A673 (cell line): Measurements from ENCODE around the gene LENEP. TPM values are rescaled to one million over a fixed set of nuclear protein-coding genes. Genes with fewer than 3 reads are reported as not detected.
"Not testable (repeated sequence)": the region's sequence is repeated elsewhere in the genome, so short reads cannot be mapped to it uniquely, and the experiment has no call there.

Experiments used
- BruUV-seq: library from RNA; stranded (reverse); fragments of 400-500 nt; replicated peaks from 2 replicates; lab custom pipeline; 2021; lab: Mats Ljungman, UMichigan
- CTCF ChIA-PET: fragments of 300-600 bp; sonication (Branson Sonifier 250); formaldehyde crosslinking; loops from one replicate; lab custom pipeline; 2022; ENCODE audit warnings: antibody characterized with exemption; lab: Charles Lee
- POLR2A ChIA-PET: fragments of 300-600 bp; sonication (Branson Sonifier 250); formaldehyde crosslinking; loops from one replicate; lab custom pipeline; 2022; ENCODE audit warnings: antibody characterized with exemption; ENCODE audit not compliant: low non-redundant PET; lab: Charles Lee
- DNase-seq: peaks from one replicate; pipeline ENCODE4 v3.0.0-alpha.2; 2015; ENCODE audit warnings: low spot score
- H3K27ac ChIP-seq: fragments of 200-600 bp; sonication (generic); 2 replicates; pipeline ENCODE4 v1.5.1; 2016; ENCODE audit warnings: mixed run types, low read depth, mild to moderate bottlenecking, mixed read lengths, antibody characterized with exemption, low read length; ENCODE audit not compliant: poor library complexity, severe bottlenecking
- H3K27me3 ChIP-seq: fragments of 200-600 bp; sonication (generic); replicated peaks from 2 replicates; pipeline ENCODE4 v1.6.1; 2017; ENCODE audit warnings: mixed run types, low read depth, mild to moderate bottlenecking, mixed read lengths, antibody characterized with exemption, low read length; ENCODE audit not compliant: insufficient read depth, poor library complexity
- H3K36me3 ChIP-seq: fragments of 200-600 bp; sonication (generic); 2 replicates; pipeline ENCODE4 v1.6.1; 2016; ENCODE audit warnings: mixed run types, mild to moderate bottlenecking, mixed read lengths, antibody characterized with exemption, low read length; ENCODE audit not compliant: insufficient read depth, poor library complexity, severe bottlenecking
- H3K4me1 ChIP-seq: fragments of 200-600 bp; sonication (generic); 2 replicates; pipeline ENCODE4 v1.6.1; 2017; ENCODE audit warnings: mixed run types, mild to moderate bottlenecking, mixed read lengths, antibody characterized with exemption, low read length; ENCODE audit not compliant: insufficient read depth, poor library complexity, severe bottlenecking
- H3K4me3 ChIP-seq: fragments of 200-600 bp; sonication (generic); 2 replicates; pipeline ENCODE4 v1.5.1; 2016; ENCODE audit warnings: low read depth, mixed run types, mild to moderate bottlenecking, mixed read lengths, low read length; ENCODE audit not compliant: poor library complexity, severe bottlenecking
- H3K9me3 ChIP-seq: fragments of 200-600 bp; sonication (generic); 2 replicates; pipeline ENCODE4 v1.6.1; 2016; ENCODE audit warnings: mixed run types, low read depth, mild to moderate bottlenecking, mixed read lengths, antibody characterized with exemption, low read length; ENCODE audit not compliant: poor library complexity, severe bottlenecking
- EZH2 ChIP-seq: fragments of 200-600 bp; sonication (generic); IDR thresholded peaks from 2 replicates; pipeline ENCODE4 v1.6.1; 2017; ENCODE audit warnings: borderline replicate concordance, low read depth, mild to moderate bottlenecking, mixed read lengths, antibody characterized with exemption, low read length; ENCODE audit not compliant: poor library complexity, severe bottlenecking
- intact Hi-C: fragments of 100-400 bp; cut with micrococcal nuclease; formaldehyde crosslinking; loops from one replicate; pipeline ENCODE4 v1.10.0; 2022; ENCODE audit not compliant: unreplicated experiment
- total RNA-seq: library from RNA; stranded (reverse); gene quantifications from 2 replicates; pipeline ENCODE4 v1.2.3, GENCODE V29; 2021
- TF ChIP-seq, protein P1 (sequence below): fragments of 300-800, 200-600 bp; sonication (generic); conservative IDR thresholded peaks from 2 replicates; pipeline ENCODE4 v1.5.1; 2017; ENCODE audit warnings: low read depth, mild to moderate bottlenecking, antibody characterized with exemption, low read length, moderate library complexity, mixed read lengths

Gene LENEP
- total RNA-seq, 1 experiment from 2014 or later = 1.4 TPM

DNA sequence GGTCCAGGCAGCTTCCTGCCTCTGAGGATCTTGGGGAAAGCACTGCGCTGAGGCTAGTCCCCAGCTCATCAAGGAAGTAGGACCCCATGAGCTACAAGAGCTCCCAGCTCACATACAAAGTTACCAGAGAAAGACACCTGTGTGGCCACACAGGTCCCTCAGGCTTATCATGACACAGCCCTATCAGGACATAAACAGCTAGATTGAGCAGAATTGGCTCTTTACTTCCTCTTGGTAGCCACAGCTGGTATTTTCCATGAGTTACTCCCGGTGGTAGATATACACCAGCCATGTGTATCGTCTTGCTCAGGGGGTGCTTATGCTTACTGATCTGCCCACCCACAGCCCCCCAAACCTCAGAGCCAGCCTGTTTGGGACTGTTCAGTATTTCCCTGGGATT is 1.2 kb downstream of the LENEP start:
- TF ChIP-seq, protein P1, sequence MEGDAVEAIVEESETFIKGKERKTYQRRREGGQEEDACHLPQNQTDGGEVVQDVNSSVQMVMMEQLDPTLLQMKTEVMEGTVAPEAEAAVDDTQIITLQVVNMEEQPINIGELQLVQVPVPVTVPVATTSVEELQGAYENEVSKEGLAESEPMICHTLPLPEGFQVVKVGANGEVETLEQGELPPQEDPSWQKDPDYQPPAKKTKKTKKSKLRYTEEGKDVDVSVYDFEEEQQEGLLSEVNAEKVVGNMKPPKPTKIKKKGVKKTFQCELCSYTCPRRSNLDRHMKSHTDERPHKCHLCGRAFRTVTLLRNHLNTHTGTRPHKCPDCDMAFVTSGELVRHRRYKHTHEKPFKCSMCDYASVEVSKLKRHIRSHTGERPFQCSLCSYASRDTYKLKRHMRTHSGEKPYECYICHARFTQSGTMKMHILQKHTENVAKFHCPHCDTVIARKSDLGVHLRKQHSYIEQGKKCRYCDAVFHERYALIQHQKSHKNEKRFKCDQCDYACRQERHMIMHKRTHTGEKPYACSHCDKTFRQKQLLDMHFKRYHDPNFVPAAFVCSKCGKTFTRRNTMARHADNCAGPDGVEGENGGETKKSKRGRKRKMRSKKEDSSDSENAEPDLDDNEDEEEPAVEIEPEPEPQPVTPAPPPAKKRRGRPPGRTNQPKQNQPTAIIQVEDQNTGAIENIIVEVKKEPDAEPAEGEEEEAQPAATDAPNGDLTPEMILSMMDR = no peak
- intact Hi-C loops = no loop called here
- Histone ChIP-seq H3K27me3 (no peaks in the 10 kb centered on the region), H3K4me1 (peaks cover under 1% of the 10 kb centered on the region), H3K4me3 (no peak overlapping the region), H3K27ac (peak overlapping the region; percentile 63), H3K36me3 (peaks cover 11% of the 10 kb centered on the region), H3K9me3 (no peaks in the 10 kb centered on the region)
- CTCF ChIA-PET = interaction anchor here (0.6 to 1.2 kb wide), 4 partner anchors 12 to 25 kb away, joined by 3 to 9 read pairs (median 4); partner anchors contain the start of gene FLAD1
- POLR2A ChIA-PET = no interaction called here
- BruUV-seq = no TSS peak
- no peak for DNase-seq

DNA sequence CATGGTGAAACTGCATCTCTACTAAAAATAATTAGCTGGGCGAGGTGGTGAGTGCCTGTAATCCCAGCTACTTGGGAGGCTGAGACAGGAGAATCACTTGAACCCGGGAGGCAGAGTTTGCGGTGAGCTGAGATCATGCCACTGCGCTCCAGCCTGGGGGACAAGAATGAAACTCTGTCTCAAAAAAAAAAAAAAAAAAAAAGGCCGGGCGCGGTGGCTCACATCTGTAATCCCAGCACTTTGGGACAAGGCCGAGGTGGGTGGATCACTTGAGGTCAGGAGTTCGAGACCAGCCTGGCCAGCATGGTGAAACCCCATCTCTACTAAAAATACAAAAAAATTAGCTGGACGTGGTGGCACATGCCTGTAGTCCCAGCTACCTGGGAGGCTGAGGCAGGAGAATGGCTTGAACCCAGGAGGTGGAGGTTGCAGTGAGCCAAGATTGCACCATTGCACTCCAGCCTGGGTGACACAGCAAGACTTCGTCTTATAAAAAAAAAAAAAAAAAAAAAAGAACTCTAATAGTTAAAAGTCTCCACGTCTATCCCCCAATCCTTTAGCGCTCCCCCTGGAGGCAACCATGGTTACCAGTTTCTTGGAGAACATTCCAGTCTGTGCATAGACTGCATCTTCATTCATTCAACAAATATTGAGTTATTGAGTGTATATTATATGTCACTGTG is 2.1 kb downstream of the LENEP start:
- BruUV-seq, H3K4me1 ChIP-seq, H3K4me3 ChIP-seq, H3K27me3 ChIP-seq, POLR2A ChIA-PET, H3K9me3 ChIP-seq, H3K36me3 ChIP-seq: not testable (repeated sequence)
- CTCF ChIA-PET = interaction anchor here (0.6 to 1.2 kb wide), 7 partner anchors 13 to 621 kb away, joined by 3 to 11 read pairs (median 5); partner anchors contain the start of gene FLAD1
- intact Hi-C loops = loop anchor here (5.0 kb wide), 1 partner anchor 33 kb away; the partner anchor contains the start of gene PYGO2
- H3K27ac ChIP-seq = peak overlapping the region; percentile 63
- TF ChIP-seq, protein P1 = peak; percentile 64
- DNase-seq = peak; percentile 88

DNA sequence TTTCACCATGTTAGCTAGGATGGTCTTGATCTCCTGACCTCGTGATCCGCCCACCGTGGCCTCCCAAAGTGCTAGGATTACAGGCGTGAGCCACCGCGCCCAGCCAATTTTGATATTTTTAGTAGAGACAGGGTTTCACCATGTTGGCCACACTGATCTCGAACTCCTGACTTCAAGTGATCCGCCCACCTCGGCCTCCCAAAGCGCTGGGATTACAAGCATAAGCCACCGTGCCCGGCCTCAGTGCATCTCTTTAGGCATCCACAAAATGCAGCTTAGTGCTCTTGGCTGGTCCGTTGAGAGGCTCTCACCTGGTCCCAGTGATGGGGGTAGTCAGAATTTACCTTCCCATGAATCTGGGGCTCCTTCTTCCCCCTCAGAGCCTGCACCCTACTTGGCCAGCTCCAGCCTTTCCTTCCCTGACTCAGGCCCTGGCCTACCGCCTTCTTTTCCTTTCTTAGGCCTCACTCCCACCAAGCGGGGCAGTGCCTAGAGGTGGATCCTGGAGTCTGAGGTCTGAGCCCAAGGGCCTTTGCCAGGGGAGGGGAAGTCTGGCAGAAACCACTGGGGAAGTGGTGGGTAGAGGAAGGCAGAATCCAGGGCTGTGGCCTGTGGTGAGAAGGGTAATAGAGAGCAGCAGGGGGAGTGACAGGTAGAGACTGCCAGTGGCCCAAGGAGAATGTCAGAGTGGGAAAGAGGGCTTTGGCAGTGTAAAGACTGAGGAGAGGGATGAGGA is 3.7 kb downstream of the LENEP start:
- Histone ChIP-seq H3K27me3 (no peaks in the 10 kb centered on the region), H3K4me3 (no peak overlapping the region), H3K27ac (peak overlapping the region; percentile 40), H3K36me3 (no peaks in the 10 kb centered on the region), H3K9me3 (no peaks in the 10 kb centered on the region), H3K4me1 (peaks cover 5% of the 10 kb centered on the region)
- CTCF ChIA-PET = no interaction called here
- TF ChIP-seq, protein P1 = no peak
- no peak for TF ChIP-seq EZH2
- POLR2A ChIA-PET = interaction anchor here (0.7 kb wide), 2 partner anchors 26 to 351 kb away, joined by 3 to 4 read pairs; no protein-coding TSS in a partner anchor
- DNase-seq = no peak
- no TSS peak for BruUV-seq
- intact Hi-C loops = loop anchor here (5.0 kb wide), 1 partner anchor 35 kb away; the partner anchor contains the start of gene PYGO2
